Parathyroid adenoma (tissue), 2 donors: ENCODE results near the gene TMEM202.
"Not testable (repeated sequence)": the region's sequence is repeated elsewhere in the genome, so short reads cannot be mapped to it uniquely, and the experiment has no call there.

Experiments used
- H2AFZ ChIP-seq: fragments of 300-600 bp; sonication (generic); one replicate; pipeline ENCODE4 v1.7.0; 2017; ENCODE audit warnings: antibody characterized with exemption, mild to moderate bottlenecking
- H3K27ac ChIP-seq: fragments of 300-600 bp; sonication (generic); one replicate; pipeline ENCODE4 v1.7.0; 2017
- H3K27me3 ChIP-seq: fragments of 300-600 bp; sonication (generic); one replicate; pipeline ENCODE4 v1.7.0; 2017; ENCODE audit warnings: low read length; ENCODE audit not compliant: control insufficient read depth, insufficient read depth
- H3K36me3 ChIP-seq: fragments of 300-600 bp; sonication (generic); one replicate; pipeline ENCODE4 v1.7.0; 2017; ENCODE audit warnings: low read length; ENCODE audit not compliant: control insufficient read depth, insufficient read depth
- H3K4me1 ChIP-seq: fragments of 300-600 bp; sonication (generic); one replicate; pipeline ENCODE4 v1.7.0; 2017; ENCODE audit warnings: control low read depth
- H3K4me2 ChIP-seq: fragments of 300-600 bp; sonication (generic); one replicate; pipeline ENCODE4 v1.7.0; 2017; ENCODE audit warnings: low read length
- H3K4me3 ChIP-seq: fragments of 300-600 bp; sonication (generic); one replicate; pipeline ENCODE4 v1.7.0; 2017; ENCODE audit warnings: low read depth, low read length
- H3K79me2 ChIP-seq: fragments of 300-600 bp; sonication (generic); one replicate; pipeline ENCODE4 v1.7.0; 2017; ENCODE audit warnings: control low read depth
- H3K9ac ChIP-seq: fragments of 300-600 bp; sonication (generic); one replicate; pipeline ENCODE4 v1.7.0; 2017; ENCODE audit warnings: mild to moderate bottlenecking
- H3K9me3 ChIP-seq: fragments of 300-600 bp; sonication (generic); one replicate; pipeline ENCODE4 v1.7.0; 2017; ENCODE audit warnings: low read length; ENCODE audit not compliant: control insufficient read depth
- TF ChIP-seq, protein P1 (sequence below): fragments of 300-600 bp; sonication (generic); IDR thresholded peaks from one replicate; pipeline ENCODE4 v1.7.0; 2017; ENCODE audit warnings: antibody characterized with exemption, mild to moderate bottlenecking
- donor health status: primary hyperparathyroidism.

The TMEM202 gene

DNA sequence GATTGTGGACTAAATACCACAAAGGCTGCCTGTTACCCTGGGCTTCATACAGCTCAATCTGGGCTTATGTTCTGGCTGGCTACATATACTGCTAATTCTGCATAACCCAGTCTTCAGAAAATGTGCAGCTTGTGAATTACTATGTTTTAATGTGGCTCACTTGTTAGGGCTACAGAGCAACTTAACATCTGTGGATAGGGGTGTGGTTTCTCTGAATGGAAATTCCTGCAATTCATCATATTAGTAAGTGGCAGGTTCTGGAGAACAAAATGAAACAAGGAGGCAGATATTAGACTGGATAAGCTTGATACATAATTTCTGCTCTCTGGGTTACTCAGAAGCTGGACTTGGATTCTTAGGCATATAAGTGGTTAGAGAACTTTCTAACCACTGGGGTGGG is 6.7 kb downstream of the TMEM202 start:
- Histone ChIP-seq H3K4me2 (no peak overlapping the region), H3K27me3 (no peaks in the 10 kb centered on the region), H3K79me2 (no peaks in the 10 kb centered on the region), H3K9me3 (no peaks in the 10 kb centered on the region), H3K4me1 (no peaks in the 10 kb centered on the region), H3K27ac (no peak overlapping the region), H3K4me3 (no peak overlapping the region), H3K36me3 (no peaks in the 10 kb centered on the region), H2AFZ (no peak overlapping the region), H3K9ac (no peak overlapping the region)
- TF ChIP-seq, protein P1, sequence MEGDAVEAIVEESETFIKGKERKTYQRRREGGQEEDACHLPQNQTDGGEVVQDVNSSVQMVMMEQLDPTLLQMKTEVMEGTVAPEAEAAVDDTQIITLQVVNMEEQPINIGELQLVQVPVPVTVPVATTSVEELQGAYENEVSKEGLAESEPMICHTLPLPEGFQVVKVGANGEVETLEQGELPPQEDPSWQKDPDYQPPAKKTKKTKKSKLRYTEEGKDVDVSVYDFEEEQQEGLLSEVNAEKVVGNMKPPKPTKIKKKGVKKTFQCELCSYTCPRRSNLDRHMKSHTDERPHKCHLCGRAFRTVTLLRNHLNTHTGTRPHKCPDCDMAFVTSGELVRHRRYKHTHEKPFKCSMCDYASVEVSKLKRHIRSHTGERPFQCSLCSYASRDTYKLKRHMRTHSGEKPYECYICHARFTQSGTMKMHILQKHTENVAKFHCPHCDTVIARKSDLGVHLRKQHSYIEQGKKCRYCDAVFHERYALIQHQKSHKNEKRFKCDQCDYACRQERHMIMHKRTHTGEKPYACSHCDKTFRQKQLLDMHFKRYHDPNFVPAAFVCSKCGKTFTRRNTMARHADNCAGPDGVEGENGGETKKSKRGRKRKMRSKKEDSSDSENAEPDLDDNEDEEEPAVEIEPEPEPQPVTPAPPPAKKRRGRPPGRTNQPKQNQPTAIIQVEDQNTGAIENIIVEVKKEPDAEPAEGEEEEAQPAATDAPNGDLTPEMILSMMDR = no peak

DNA sequence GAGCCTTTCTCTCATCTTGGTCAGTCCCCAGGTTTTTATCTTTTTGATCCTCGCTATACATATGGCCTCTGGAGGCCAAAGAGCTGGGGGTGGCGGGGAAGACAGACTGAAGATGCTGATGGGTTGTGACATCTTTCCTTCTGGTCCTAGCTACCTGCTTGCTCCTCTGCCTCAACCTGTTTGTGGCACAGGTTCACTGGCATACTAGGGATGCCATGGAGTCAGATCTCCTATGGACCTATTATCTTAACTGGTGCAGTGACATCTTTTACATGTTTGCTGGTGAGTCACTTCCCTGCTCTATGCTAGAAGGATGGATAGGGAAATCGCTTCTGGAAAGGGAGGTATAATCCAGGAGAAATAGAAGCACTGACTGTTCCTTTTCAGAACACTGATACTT is 8.8 kb downstream of the TMEM202 start:
- no peak overlapping the region for H3K4me3 ChIP-seq
- no peak overlapping the region for H2AFZ ChIP-seq
- no peak overlapping the region for H3K27ac ChIP-seq
- H3K9ac ChIP-seq = no peak overlapping the region
- TF ChIP-seq, protein P1 = no peak
- H3K4me1 ChIP-seq = no peaks in the 10 kb centered on the region
- H3K27me3 ChIP-seq = no peaks in the 10 kb centered on the region
- no peaks in the 10 kb centered on the region for H3K9me3 ChIP-seq
- no peaks in the 10 kb centered on the region for H3K79me2 ChIP-seq
- no peaks in the 10 kb centered on the region for H3K36me3 ChIP-seq
- no peak overlapping the region for H3K4me2 ChIP-seq

DNA sequence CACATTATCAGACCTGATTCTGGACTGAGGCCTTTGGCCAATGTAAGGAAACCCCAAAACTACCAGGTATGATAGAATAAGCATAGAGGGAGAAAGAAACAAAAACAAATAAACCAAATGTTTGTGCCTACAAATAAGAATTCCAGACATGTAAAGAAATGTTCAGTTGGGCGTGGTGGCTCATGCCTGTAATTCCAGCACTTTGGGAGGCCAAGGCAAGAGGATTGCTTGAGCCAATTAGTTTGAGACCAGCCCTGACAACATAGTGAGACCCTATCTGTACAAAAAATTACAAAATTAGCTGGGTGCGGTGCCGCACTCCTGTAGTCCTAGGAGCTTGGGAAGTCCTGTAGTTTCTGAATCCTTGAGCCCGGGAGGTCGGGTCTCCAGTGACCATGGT is 13.0 kb downstream of the TMEM202 start:
- no peak overlapping the region for H3K9ac ChIP-seq
- H3K36me3 ChIP-seq = no peaks in the 10 kb centered on the region
- H2AFZ ChIP-seq = no peak overlapping the region
- no peaks in the 10 kb centered on the region for H3K4me1 ChIP-seq
- TF ChIP-seq, protein P1 = no peak
- H3K79me2 ChIP-seq = no peaks in the 10 kb centered on the region
- H3K9me3 ChIP-seq = no peaks in the 10 kb centered on the region
- H3K4me3 ChIP-seq = no peak overlapping the region
- H3K27me3 ChIP-seq = no peaks in the 10 kb centered on the region
- H3K4me2 ChIP-seq = no peak overlapping the region
- H3K27ac ChIP-seq = no peak overlapping the region

DNA sequence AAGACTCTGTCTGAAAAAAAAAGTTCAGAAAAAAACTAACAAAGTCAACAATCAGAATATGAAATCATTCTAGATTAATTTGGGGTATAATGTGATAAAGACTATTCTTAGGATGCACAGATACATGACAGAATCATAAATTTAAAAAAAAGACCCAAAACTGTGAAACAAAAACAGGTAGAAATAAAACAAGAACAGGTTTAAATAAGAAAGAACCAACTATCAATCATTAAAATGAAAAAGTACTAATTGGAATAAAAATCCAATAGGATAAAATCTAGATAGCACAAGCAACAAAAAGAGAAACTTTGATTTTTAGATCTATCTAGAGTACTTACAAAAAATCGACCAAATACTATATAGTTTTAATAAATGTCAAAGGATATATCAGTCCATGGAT is 13.4 kb downstream of the TMEM202 start:
- H3K4me3 ChIP-seq = no peak overlapping the region
- H3K9me3 ChIP-seq = no peaks in the 10 kb centered on the region
- no peak overlapping the region for H2AFZ ChIP-seq
- H3K9ac ChIP-seq = no peak overlapping the region
- H3K27ac ChIP-seq = no peak overlapping the region
- H3K27me3 ChIP-seq = no peaks in the 10 kb centered on the region
- H3K36me3 ChIP-seq = no peaks in the 10 kb centered on the region
- H3K4me1 ChIP-seq = no peaks in the 10 kb centered on the region
- TF ChIP-seq, protein P1 = no peak
- no peaks in the 10 kb centered on the region for H3K79me2 ChIP-seq
- no peak overlapping the region for H3K4me2 ChIP-seq

DNA sequence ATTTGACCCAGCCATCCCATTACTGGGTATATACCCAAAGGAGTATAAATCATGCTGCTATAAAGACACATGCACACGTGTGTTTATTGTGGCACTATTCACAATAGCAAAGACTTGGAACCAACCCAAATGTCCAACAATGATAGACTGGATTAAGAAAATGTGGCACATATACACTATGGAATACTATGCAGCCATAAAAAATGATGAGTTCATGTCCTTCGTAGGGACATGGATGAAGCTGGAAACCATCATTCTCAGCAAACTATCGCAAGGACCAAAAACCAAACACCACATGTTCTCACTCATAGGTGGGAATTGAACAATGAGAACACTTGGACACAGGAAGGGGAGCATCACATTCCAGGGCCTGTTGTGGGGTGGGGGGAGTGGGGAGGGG is 15.2 kb downstream of the TMEM202 start:
- H3K27me3 ChIP-seq = not testable (repeated sequence)

More for the DNA sequence above, 15.2 kb downstream of the TMEM202 start:
- H2AFZ ChIP-seq, H3K9ac ChIP-seq, H3K27ac ChIP-seq, H3K4me2 ChIP-seq, H3K4me3 ChIP-seq, H3K36me3 ChIP-seq, H3K9me3 ChIP-seq, H3K4me1 ChIP-seq, H3K79me2 ChIP-seq: not testable (repeated sequence)
